OCI-LY7 (cell line): ENCODE measurements around the gene TMEM54.

Source experiments
- EZH2phosphoT487 ChIP-seq: fragments of 200-600 bp; sonication (generic); IDR thresholded peaks from 2 replicates; pipeline ENCODE4 v1.6.1; 2018; ENCODE audit warnings: low read depth, borderline replicate concordance, mild to moderate bottlenecking, mixed run types, antibody characterized with exemption, low read length, moderate library complexity, mixed read lengths
- TF ChIP-seq, protein P1 (sequence below): fragments of 200-600 bp; sonication (generic); conservative IDR thresholded peaks from 2 replicates; pipeline ENCODE4 v1.5.1; 2014; ENCODE audit warnings: mild to moderate bottlenecking, antibody characterized with exemption, low read length, moderate library complexity, mixed read lengths

DNA sequence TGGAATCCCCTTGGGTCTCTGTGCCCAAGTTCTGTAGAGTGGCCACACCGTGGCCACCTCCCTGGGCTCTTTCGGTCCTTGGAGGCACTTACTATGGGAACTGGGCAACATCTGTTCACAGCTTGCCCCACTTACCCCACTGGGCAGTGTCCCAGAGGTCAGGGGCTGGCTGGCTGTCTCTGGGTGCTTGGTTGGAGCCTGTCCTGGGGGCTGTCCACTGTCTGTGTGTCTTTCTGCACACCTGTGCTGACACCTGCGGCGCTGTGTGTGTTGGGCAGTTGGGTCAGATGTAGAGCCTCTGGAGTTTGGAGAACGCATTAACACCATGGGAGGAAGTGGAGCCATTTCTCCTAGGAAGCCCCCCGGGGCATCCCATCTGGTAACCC lies 1.3 kb upstream of the TMEM54 start:
- TF ChIP-seq, protein P1, sequence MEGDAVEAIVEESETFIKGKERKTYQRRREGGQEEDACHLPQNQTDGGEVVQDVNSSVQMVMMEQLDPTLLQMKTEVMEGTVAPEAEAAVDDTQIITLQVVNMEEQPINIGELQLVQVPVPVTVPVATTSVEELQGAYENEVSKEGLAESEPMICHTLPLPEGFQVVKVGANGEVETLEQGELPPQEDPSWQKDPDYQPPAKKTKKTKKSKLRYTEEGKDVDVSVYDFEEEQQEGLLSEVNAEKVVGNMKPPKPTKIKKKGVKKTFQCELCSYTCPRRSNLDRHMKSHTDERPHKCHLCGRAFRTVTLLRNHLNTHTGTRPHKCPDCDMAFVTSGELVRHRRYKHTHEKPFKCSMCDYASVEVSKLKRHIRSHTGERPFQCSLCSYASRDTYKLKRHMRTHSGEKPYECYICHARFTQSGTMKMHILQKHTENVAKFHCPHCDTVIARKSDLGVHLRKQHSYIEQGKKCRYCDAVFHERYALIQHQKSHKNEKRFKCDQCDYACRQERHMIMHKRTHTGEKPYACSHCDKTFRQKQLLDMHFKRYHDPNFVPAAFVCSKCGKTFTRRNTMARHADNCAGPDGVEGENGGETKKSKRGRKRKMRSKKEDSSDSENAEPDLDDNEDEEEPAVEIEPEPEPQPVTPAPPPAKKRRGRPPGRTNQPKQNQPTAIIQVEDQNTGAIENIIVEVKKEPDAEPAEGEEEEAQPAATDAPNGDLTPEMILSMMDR, result no peak
- TF ChIP-seq EZH2phosphoT487, result no peak
